DMS153 treated with DMSO at 0.1 percent for 48 hours (cell line): ENCODE measurements around the gene KRT80.

ENCODE experiments used
- DNase-seq: peaks from one replicate; lab custom pipeline; 2025; ENCODE audit not compliant: unreplicated experiment; lab: John Stamatoyannopoulos, UW

The KRT80 gene

DNA sequence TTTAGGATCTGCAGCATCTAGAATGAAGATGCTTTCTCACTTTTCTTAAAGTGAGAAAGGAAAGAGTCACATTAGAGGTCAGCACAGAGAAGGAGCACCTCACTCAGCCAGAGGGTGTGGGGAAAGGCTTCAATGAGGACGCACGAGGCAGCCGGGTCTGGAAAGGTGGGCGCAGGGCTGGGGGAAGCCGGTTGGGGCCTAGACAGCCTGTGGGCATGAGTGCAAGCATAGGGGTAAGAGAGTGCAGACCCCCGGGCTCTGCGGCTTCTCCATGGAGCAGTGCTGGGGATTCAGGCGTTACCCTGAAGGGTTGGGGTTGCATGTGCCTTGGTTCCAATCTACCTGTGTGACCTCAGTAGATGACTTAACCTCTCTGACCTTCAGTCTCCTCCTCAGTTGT, 49.9 kb downstream of the KRT80 start:
- DNase-seq, result no peak

DNA sequence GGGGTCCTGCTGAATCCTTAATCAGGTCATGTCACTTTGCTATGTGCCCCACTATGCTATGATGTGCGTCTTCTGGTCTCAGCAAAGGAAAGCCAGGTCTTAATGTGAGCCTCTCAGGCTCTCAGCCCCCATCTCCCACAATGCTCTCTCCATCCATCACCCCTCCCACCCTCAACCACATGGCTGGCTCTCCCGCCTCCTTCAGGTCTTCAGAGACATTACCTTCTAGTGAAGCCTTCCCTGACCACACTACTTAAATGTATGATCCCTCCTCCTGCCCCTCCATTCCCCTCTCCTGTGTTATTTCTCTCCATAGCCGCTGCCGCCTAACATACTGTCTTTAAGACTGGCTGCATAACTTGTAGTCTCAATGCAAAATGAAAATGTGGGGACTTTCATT, 50.5 kb downstream of the KRT80 start:
- no peak for DNase-seq

DNA sequence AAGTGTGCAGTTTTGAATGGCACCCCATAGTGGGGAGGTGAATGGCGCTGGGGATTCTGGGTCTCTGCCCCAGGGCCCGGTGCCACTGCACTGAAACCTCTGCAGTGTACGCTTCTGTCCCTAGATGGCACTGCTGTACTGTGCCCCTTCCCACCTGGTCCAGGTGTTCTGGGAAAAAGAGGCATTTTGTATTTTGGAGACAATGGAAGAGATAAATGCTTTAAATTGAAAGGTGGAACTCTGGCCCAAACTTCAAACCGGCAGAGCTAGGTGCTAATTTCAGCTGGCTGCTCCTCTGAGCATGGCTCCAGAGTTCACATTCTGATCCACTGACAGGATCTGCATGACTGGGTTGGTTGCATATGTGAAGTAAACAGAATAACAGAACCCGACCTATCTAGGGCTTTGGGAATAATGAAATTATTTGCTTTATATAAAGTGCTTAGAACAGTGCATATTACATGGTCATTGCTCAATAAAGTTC, 52.2 kb downstream of the KRT80 start:
- DNase-seq, result peak; percentile 41

DNA sequence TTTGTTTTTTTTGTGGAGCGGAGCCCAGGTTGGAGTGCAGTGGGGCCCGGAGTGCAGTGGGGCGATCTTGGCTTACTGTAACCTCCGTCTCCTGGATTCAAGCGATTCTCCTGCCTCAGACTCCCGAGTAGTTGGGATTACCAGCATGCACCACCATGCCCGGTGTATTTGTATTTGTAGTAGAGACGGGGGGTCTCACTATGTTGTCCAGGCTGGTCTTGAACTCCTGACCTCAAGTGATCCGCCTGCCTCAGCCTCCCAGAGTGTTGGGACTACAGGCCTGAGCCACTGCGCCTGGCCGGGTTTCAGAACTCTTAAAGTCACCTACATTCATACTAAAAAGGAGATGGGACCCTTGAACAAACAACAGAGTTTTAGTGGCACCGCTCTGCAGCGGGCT, 52.7 kb downstream of the KRT80 start:
- no peak for DNase-seq

DNA sequence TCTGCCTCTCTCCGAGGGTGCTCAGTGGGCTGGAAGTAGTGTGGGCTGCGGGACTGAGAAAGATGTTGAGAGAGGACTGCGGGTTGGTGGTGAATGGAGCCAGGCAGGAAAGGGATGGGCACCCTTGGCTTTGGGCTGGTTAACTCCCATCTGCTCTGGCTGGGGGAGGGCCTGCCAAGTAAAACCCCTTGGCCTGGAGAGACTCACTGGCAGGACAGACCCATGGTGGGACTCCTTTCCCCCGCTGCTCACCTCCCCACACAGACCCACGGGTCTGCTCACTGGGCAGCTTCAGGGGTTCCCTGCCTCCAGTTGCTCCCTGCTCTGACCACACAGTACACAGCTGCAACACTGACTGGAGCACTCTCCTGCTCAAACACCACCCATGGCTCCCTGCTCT, 54.1 kb downstream of the KRT80 start:
- DNase-seq, result no peak

DNA sequence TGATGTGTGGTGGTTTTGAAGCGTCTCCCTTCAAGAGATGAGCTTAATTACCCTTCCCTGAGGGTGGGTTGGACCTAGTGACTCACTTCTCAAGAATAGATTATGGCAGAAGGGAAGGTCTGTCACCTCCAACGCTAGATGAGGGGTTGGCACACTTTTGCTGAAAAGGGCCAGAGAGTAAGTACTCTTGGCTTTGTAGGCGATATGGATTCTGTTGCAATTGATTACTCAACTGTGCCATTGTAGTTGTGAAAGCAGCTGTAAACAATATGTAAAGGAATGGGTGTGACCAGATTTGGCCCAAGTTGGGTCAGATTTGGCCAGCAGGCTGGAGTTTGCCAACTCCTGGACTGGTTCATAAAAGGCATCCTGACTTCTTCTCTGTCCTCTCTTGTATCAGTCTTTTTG, 59.1 kb downstream of the KRT80 start:
- DNase-seq, result no peak

DNA sequence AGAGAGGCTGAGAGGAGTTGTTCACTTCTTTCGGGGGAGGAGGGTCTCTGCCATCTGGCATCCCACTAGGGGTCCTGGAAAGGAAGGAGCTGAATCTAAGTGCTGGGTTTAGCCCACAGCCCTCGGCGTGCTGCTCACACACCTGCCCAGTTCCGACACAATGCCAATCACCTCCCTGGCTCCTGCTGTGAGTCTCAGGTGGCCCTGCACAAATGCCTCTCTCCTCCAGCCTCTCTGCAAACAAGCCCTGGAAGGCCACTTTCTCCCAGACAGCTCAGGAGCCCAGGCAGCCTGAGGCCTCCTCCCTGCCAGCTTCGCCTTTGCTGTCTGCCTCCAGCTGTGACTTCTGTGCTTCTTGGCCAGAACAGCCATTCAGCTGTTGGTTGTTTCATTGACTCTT, 61.1 kb downstream of the KRT80 start:
- DNase-seq, result peak; percentile 55

DNA sequence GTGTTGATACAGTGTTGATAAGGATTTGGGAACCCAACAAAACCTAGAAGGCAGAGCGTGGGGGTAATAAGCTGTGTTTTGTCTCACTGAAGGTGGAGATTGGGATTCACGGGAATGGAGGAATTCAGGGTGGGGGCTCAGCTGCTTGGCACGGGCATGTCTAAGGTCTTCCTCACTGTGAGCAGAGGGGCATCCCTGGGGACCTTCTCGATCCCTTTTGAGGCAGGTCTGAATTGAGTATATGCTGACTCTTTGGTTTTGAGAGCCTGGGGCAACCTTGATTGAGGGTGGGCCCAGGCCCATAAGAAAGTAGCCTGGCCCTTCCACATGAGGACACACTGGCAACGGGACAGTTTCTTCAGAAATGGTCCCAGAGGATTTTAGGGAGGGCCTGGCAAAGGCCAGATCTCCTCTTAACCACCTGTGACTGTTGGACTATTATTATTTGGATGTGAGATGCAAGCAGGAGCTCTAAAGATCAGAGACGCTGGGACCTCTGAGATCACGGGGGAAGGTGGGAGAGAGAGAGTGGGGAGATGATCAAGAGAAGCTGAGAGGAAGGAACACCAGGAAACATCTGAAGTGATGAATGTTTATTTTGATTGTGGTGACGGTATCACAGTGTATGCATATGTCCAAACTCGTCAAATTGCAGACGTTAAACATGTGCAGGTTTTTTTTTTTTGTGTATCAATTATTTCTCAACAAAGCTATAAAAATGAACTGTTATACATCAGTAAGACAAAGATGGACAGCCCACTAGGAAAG, 63.9 kb downstream of the KRT80 start:
- no peak for DNase-seq

DNA sequence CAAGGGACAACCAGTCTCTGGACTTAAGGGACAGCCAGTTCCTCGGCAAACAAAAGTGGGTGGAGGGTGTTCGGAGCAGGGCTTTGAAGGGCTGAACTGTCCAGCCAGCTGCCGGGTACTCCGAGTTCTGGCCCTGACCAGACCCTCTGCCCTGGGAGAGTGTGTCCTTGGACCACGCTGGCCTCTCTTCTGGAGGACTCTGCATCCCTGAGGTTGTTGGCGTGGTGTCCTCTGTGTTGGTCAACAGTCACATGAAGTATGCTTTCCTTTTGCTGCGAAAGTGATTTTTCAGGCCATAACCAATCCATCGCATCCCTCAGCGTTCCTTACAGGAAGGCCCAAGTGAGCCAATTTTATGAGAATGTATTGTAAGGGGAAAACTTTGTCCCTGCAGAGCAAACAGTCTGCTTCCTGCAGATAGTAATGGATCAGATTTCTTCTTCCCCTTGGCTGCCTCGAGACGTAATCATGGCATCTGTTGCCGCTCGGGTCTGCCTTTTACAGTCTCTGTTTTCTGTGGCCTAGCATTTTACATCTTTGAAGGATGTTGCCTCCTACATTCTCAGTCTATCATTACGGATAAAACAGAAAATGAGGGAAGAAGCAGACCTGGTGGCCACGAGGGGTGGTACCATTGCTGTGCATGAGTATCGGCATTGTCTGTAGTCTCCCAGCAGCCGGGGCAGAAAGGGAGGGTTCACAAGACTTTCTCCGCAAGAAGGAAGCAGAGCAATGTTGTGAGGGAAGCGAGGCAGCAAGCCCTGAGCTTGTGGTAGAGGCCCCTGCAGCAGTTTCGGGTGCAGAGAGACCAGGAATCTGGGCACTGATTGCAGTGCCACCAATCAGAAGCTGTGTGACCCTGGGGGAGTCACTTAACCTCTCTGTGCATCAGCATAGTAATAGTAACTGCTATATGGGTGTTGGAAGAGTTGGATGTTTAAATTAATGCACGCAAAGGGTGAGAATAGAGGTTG, 64.9 kb downstream of the KRT80 start:
- no peak for DNase-seq

DNA sequence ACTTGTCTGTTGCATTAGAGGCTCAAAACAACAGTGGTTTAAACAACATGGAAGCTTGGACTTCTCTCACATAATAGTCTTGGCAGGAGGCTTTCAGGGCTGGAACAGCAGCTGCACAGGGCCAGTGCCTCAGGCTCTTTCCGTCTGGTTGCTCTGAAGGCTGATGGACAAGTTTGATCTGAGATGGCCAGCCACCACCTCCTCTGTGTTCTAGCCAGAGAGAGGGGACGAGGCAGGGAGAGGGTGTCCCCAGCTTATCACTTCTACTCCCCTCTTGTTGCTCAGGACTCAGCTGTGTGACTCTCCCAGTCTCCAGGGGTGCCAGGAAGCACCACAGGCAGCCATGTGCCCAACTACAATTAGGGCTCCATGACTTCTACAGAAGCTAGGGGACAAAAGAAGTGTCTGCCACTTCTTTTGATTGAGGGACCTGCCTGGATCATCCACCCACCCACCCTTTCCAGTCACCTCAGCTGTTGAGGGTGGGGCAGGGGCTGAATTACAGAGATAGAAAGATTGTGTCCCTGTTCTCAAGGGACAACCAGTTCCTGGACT, 65.7 kb downstream of the KRT80 start:
- no peak for DNase-seq

DNA sequence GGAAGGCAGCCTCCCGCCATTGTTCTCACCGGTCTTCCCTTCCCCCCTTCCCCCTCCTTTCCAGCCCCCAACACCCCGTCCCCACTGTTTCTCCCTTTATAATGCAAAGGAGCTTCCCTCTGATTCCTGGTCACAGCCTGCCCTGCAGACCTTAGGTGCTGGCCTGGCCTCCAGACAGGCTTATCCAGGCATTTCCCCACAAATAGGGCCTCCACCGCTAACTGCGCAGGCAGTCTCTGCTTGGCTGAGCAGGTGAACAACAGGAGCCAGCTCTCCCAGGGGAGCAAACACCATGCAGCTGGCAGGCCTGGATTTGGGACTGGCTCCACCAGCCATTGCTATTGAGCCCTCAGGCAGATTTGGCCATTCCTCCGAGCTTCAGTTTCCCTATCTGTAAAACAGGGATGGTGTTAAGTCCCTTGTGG, 66.3 kb downstream of the KRT80 start:
- DNase-seq, result peak; percentile 55

DNA sequence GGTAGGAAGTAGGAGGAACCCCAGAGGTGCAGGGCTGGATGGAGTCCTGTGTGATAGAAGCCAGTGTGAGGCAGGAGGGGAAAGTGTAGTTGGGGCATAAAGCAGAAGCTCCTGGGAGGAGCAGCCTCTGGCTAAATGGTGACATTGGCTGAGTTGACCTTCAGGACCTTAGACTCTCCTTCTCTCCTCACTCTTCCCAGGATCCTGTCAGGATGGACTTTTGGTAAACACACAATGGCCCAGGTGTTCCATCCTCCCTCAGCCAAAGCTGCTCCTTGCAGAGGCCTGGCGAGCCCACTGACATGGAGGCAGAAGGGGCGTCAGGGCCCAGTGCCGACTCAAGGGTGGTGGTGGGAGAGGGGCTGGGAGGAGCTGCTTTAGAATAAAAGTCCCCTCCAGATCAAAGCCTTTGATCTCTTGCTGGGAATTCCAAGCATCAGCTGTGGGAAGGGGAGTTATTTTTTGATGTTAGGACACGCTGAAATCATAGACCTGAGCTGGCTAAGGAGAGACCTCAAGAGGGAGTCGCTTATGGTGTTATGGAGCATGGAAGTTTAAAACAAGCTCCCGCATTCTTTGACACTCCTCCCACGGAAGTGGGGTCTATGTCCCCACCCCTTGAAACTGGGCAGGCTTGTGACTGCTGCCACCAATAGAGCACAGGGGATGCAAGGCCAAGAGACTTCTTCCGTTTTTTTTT, 68.2 kb downstream of the KRT80 start:
- DNase-seq, result no peak

DNA sequence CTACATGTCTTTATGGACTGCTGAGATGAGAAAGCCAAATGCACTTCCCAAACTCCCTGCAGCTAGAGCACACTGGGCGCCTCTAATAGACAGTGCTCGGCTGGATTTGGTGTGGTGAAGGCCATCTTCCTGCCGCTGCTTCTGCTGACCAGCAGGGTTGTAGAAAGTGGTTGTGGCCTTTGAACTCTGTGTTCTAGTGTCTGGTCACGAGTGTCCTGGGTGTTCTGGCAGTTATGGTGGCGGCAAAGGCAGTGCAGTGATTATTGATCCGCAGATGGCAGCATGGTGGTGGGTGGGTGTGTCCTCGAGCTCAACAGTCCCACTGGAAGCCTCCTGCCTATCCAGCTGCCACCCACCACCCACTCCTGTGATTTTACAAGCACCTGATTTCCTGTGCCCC, 68.9 kb downstream of the KRT80 start:
- DNase-seq, result no peak

DNA sequence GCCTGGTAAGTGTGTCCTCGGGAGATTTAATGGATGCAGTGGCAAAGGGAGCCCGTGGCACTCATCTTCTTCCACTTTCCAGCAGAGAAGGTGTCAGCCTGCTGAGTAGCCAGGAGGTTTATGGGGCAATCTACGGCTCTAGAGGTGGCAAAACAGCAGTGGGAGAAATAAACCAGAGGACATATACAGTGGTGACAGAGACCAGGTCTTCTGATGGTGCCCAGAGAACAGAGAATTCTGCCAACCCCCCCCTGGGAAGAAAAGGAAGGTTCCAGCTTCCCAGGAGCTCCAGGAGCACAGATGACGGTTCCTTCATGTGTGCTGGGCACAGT, 69.3 kb downstream of the KRT80 start:
- no peak for DNase-seq

DNA sequence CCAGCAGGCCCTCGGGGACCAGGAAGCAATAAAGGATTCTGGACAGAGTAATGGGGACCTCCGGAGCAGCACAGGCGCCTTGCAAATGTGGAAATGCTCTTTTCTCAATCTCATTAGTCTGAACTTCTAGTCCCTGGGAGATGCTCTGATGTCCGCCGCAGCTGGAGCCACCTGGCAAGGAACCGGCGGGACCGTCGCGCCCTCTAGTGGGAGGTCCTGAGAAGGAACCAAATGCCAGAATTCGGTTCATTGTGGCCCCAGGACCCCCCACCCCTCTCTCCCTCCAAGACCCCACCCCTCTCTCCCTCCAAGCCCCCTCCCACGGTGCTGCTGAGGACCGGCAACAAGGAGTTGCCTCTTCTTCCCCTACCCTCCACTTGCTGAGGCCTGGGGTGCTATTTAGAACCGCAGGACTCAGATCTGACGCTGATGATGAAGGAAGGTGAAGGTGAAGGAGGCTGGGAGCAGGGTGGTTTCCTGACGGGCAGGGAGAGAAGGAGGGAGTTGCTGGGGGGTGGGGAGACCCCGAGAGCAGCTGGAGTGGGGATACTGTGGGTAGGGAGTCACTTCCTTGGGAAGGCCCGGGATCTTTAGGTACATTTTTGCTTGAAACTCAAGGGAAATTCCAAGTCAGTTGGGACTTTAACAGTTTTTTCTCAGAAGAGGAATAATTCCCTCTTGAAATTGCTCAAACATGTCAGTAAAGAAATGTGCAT, 69.8 kb downstream of the KRT80 start:
- DNase-seq, result peak; percentile 33

DNA sequence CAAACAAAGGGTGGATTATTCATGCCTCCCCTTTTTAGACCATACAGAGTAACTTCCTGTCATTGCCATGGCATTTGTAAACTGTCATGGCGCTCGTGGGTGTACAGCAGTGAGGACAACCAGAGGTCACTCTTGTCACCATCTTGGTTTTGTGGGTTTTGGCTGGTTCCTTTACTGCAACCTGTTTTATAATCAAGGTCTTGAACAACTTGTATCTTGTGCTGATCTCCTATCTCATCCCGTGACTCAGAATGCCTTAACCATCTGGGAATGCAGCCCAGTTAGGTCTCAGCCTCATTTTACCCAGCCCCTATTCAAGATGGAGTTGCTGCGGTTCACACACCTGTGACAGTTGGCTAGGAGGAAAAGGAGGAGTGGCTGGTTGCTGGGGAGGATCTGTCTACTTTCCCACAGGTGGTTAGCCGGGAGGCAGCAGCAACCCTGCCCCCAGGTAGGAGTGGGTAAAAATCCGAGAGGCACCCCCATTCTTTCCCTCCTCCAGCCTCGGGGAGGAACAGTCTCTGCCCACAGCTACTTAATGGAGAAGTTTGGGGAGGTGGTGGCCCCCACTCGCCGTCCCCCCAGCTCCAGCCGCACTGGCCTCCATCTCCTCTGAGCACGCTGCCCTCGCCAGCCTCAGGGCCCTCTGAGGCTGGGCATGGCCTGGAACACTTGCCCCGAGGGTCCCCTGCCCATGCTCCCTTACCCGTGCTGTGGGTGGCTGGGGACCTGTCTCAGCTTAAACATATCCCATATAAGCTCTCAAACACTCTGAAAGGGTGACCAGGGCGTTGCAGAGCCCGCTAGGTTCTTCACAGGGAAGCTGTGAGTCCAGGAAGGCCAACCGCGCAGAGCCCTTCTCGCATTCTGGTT, 70.6 kb downstream of the KRT80 start:
- no peak for DNase-seq

DNA sequence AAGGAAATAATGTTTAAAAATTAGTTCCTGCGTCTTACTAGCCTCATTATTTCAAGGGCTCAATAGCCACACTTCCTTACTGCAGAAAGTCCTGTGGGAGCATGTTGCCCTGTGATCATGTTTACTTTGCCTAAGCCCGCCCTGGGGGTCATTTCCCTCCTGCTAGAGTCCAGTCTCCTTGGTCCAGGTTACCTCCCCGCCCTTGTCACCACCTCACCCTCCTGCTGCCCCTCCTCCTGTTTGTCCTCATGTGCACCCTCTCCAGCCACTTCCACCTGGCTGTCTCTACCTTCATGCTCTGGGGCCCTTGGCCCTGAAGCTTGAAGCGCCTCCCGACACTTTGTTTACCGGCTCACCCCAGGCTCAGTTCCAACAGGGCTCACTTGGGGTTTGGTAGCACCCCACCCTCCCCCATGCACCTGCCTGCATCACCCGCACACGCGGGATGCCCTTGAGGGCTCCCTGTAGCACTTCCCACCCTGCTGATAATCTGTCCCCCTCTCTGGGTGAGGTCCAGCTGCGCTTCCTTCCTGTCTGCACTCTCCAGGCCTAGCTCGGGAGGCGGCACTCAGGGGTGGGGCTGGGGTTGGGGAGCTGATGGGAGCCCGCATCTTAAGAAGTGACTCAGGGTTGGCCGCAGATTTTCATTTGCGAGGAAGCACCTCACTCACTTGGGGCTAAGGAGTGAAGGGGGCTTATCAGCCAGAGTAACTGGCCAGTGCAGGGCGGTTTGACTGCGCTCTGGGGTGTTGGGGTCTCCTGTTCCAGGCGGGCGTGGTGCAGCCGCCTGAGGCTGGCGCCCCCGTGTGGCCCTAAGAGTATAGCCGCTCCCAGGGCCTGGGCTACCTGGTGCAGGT, 72.2 kb downstream of the KRT80 start:
- peak; percentile 70 for DNase-seq
